HG02623 (cell line): Measurements from ENCODE around the gene C12orf42.
"Not testable (repeated sequence)": the region's sequence is repeated elsewhere in the genome, so short reads cannot be mapped to it uniquely, and the experiment has no call there.

Experiments used
- ATAC-seq: cut with Tn5 transposase; IDR thresholded peaks from one replicate; pipeline ENCODE4 v1.9.1; 2021; ENCODE audit warnings: moderate library complexity; ENCODE audit not compliant: unreplicated experiment

C12orf42 gene

DNA sequence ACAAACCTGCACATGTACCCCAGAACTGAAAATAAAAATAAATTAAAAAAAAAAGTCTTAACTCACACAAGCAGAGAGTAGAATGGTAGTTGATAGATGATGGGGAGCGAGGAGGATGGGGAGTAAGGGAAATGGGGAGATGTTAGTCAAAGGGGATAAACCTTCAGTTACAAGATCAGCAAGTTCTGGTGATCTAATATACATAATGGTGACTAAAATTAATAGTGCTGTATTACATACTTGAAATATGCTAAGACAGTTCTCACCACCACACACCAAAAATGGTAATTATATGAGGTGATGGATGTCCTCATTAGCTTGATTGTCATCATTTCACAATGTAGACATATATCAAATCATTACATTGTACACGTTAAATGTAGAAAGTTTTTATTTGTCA, 3.2 kb upstream of the C12orf42 start:
- no peak for ATAC-seq

- ATAC-seq, result no peak
These were observed 867 bp downstream of the C12orf42 start for GRCh38 chr12:103494734-103495468.

GRCh38 chr12:103494051-103494733, 1.6 kb downstream of the C12orf42 start:
- ATAC-seq, result no peak

GRCh38 chr12:103493199-103493598, 2.6 kb downstream of the C12orf42 start:
- ATAC-seq, result no peak

- ATAC-seq, result no peak
These were observed 13.4 kb downstream of the C12orf42 start for GRCh38 chr12:103482365-103482764.

GRCh38 chr12:103475073-103475472, 20.7 kb downstream of the C12orf42 start:
- no peak for ATAC-seq

GRCh38 chr12:103470664-103471063, 25.1 kb downstream of the C12orf42 start:
- no peak for ATAC-seq

GRCh38 chr12:103469719-103470118, 26.0 kb downstream of the C12orf42 start:
- ATAC-seq, result no peak

DNA sequence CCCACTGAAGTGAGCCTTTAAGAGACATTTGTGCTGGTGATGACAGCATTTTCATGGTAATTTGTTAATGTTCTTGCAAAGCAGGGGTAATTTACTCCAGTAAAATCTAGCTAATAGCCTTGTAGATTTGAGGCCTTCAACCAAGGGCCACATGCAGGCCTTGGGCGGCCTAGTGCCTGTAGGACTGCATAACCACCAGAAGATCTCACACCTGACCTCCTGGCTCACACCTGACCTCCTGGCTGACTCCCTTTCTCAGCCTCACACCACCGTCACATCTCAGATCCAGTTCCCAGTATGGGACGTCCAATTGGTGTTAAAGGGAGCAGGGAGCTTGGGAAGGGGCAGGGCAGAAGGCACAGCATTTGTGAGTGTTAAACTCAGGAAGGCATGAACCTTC, 26.9 kb downstream of the C12orf42 start:
- ATAC-seq, result no peak

DNA sequence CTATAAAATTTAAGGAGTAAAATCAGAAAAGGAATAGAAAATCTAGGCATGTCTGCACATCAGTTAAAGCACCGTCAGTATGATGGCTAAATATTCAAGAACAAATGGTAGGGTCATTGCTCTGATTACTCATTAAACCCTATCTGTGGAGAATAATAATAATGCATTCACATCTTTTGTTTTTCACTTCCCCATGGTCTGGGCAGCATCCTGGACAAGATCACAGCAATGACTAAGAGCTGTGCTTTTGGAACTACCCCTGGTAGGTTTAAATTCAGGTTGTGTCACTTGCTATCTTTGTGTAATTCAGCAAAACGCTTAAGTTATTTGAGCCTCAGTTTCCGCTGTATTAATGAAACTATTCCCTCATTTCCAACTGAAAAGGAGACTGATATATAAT, 33.1 kb downstream of the C12orf42 start:
- peak; percentile 96 for ATAC-seq

DNA sequence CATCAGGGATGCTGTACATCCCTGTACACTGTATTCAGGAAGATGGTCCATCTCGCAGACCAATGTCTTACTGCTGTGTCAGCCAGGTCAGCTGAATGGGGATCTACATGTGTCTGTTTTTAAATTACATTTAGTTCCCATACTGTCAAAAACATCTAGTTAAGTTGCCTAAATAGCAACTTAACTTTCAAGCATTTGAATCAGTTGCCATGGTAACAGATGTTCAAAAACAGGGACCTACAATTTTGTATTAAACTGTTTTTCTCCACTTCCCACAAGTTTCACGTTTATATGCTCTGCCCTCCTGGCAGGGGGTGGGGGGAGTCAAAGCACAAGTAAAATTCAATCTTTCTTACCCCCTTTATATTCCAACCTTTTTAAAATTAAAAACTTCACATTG, 38.3 kb downstream of the C12orf42 start:
- no peak for ATAC-seq

GRCh38 chr12:103456006-103456405, 39.8 kb downstream of the C12orf42 start:
- no peak for ATAC-seq

GRCh38 chr12:103455020-103455763, 40.6 kb downstream of the C12orf42 start:
- peak; percentile 75 for ATAC-seq

DNA sequence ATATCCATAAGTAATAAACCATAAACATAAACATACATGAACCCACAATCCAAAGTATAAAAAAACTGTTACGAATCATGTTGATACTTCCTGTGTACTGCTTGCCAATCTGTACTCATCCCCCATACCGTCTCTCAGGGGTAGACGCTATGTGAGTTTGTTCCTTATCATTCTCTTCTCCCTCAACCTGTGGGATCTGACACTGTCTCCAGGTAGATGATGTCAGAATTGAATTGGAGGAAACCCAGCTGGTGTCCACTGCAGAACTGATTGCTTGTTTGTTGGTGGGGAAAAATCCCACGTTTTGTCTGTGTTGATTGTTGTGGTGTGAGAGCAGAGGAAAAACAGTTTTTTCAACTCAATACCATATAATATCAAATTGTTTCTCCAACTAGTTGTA, 50.8 kb downstream of the C12orf42 start:
- ATAC-seq, result no peak

GRCh38 chr12:103442822-103443221, 52.9 kb downstream of the C12orf42 start:
- ATAC-seq, result no peak

- ATAC-seq, result no peak
These were observed 53.6 kb downstream of the C12orf42 start for GRCh38 chr12:103442182-103442555.

DNA sequence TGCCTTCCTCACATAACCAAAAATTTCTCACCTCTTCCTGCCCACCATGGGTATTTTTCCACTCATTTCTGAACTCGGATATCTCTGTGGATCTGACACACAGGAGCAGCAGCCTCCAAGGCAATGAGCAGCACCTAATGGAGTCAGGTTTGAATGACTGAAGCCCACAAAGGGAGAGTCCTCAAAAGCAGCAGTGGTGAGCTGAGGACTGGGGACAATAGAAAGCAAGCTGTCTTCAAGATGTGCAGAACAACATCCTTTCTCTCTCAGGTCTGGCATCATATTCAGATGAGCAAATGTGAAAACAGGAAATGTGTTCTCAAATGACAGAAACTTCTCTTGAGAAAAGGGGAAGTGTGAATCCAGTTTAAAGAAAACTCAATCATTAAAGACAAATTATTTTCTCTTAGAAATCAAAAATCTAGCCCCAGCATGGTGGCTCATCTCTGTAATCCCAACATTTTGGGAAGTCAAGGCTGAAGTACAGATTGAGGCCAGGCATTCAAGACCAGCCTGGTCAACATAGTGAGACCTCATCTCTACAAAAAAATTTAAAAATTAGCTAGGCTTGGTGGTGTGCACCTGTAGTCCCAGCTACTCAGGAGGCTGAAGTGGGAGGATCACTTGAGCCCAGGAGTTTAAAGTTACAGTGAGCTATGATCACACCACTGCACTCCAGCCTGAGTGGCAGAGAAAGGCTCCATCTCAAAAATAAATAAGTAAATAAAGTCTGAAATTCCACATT, 54.2 kb downstream of the C12orf42 start:
- peak; percentile 97 for ATAC-seq

GRCh38 chr12:103434165-103435105, 61.3 kb downstream of the C12orf42 start:
- ATAC-seq, result not testable (repeated sequence)

DNA sequence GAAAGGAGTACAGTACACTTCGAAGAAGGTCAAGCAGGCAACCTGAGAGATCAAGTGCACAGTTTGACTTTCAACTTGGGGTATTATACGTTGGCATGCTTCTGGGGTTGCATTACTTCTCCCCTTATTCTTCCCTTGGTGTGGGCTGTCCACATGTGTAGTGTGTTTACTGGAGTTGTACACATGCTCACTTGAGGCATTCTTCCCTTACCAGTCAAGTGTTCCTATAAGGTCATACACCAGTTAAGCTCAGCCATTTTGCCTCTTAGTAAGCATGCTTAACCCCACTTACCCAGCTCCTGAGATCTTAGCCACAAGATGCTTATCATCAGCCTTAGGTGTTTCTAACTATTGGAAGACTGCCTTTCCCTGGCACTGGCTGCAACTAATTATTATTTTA, 63.8 kb downstream of the C12orf42 start:
- ATAC-seq, result no peak

DNA sequence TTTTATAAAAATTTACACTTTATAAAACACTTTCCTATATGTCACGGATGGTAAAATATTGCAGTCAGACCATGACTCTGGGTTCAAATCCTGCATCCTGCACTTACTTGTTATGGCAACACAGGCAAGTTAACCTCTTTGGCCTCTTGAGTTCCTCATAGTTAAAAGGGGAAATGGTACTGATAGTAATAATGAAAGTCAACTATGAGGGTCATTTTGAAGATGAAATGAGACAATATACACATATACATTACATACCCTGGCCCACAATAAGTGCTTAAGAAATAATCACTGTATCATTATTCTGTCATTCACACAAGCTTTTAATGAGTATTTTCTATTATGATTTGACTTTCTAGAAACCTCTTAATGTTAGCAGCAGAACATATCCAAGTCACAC, 64.4 kb downstream of the C12orf42 start:
- ATAC-seq, result no peak
